GM18861 (cell line): ENCODE results near the gene SIK2.

Experiments used
- ATAC-seq: cut with Tn5 transposase; IDR thresholded peaks from one replicate; pipeline ENCODE4 v1.9.1; 2021; ENCODE audit not compliant: unreplicated experiment

SIK2 gene

GRCh38 chr11:111581341-111581740 is 20.9 kb upstream of the SIK2 start:
- no peak for ATAC-seq

GRCh38 chr11:111582163-111582562 is 20.1 kb upstream of the SIK2 start:
- ATAC-seq: no peak

DNA sequence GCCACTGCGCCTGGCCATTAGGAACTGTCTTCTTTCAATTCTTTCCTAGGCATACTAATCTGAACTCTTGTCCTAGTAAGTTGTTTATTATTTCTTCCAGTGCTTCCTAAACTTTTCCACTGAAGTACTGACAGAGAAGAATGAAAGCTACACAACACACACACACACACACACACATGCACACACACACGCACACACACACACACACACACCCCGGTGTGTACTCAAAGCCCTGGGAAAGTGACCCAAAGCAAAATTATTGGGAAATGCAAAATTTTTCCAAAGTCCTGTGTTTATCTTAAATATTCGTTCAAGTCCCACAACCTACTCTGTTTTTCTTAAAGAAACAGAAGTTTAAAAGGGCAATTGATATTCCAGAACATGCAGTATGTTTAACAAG is 19.4 kb upstream of the SIK2 start:
- no peak for ATAC-seq

DNA sequence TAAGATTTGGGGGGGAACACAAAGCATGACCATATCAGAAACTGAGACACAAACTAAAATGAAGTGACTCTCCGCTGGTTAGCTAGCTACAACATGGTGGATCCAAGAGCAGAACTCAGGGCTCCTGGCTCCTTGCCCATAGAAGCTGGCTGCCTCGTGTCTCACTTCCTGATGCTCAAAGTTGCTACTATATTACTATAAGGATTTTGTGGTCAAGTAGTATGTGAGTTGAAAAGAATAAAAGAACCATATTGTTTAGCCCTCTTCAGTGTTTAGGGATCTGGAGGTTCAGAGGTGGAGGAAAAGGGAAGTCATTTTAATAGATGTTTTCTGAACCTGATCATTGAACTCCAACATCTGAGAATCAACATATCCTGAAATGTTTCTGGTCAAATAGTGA is 16.9 kb upstream of the SIK2 start:
- no peak for ATAC-seq

DNA sequence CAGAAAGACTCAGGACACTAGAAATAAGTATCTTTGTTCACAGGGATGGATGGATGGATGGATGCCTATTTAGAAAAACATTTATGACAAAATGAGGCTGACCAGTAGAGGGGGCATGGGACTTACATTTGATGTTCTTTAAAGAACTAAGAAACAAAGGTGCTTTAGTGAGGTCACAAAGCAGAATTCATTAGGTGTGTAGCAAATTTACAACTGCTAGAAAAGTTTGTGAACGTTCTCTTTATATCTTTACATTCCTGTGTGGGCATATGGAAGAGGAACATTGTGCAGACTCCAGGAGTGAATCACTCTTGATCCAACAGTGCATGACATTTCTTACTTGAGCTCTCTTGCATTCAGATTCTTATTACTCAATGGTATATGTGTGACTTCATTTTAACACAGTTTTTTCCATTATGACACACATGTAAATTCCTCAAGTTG is 15.8 kb upstream of the SIK2 start:
- ATAC-seq: no peak

DNA sequence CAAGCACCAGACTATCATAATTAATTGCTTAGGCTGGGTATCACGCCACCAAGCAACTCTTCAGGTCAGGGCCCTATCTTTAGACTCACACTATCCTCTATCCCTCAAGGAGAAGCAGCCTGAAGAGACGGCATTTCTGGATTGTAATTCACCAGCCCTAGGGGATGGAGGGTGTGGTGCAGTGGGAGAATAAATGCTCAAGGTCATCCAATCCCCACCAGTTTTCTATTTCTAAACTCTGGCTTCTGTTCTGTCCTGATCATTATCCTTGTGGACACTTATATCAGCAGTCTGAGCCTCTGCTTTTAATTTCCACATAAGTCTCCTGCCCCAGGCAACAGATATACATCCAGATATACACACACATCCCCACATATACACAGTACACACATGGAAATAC is 13.1 kb upstream of the SIK2 start:
- no peak for ATAC-seq

DNA sequence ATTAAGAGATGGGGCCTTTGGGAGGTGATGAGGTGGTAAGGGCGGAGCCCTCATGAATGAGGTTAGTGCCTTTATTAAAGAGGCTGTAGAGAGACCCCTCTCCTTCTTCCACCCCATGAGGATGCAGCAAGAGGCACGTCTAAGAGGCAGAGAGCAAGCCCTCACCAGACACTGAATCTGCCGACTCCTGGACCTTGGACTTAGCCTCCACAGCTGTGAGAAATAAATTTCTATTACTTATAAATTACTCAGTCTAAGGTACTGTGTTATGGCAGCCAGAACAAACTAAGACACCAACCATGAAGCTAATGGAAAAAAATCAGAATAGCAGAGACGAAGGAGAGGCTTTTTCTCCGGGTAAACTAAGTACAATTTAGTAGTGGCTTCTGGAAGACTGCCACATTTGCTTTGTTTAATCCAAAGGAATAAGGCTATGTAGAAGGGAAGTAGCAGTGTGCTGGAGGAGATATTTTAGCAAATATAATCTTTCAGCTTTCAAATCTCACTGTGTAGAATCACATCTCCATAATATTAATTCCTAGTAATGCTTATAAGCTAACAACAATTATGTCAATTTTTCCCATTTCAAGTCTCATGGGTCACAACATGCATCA is 12.3 kb upstream of the SIK2 start:
- ATAC-seq: no peak

- ATAC-seq: no peak
Observed at GRCh38 chr11:111591187-111591960, 10.9 kb upstream of the SIK2 start.

GRCh38 chr11:111592491-111592890 is 9.8 kb upstream of the SIK2 start:
- no peak for ATAC-seq

DNA sequence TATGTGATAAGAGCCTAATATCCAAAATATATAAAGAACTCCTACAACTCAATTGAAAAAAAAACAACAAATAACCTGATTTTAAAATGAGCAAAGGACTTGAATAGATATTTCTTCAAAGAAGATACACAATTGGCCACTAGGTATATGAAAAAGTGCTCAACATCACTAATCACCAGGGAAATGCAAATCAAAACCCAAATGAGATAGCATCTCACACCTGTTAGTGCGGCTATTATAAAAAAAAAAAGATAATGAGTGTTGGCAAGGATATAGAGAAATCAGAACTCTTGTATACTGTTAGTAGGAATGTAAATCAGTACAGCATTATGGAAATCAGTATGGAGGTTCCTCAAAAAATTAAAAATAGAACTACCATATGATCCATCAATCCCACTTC is 5.9 kb upstream of the SIK2 start:
- no peak for ATAC-seq

GRCh38 chr11:111598148-111598547 is 4.1 kb upstream of the SIK2 start:
- ATAC-seq: no peak

DNA sequence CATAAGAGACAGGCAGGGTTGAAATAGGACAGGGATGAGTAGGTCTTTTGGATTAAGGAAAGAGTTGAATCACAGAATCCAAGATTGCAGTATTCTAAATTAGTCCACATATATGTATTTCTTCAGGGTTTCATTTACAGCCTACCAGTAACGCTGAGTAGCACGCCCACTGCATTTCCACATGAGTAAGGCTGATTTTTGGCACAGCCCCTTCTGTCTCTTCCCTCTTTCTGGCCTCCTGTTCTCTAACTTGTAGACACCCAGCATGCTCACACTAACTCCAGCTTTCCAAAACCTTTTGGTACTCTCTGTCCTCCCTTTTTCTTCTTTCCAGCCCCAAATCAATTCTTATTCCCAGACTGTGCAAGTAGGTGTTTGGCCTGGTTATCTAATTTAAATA is 3.7 kb upstream of the SIK2 start:
- no peak for ATAC-seq

- ATAC-seq: no peak
Observed at GRCh38 chr11:111601636-111601978, 642 bp upstream of the SIK2 start.

DNA sequence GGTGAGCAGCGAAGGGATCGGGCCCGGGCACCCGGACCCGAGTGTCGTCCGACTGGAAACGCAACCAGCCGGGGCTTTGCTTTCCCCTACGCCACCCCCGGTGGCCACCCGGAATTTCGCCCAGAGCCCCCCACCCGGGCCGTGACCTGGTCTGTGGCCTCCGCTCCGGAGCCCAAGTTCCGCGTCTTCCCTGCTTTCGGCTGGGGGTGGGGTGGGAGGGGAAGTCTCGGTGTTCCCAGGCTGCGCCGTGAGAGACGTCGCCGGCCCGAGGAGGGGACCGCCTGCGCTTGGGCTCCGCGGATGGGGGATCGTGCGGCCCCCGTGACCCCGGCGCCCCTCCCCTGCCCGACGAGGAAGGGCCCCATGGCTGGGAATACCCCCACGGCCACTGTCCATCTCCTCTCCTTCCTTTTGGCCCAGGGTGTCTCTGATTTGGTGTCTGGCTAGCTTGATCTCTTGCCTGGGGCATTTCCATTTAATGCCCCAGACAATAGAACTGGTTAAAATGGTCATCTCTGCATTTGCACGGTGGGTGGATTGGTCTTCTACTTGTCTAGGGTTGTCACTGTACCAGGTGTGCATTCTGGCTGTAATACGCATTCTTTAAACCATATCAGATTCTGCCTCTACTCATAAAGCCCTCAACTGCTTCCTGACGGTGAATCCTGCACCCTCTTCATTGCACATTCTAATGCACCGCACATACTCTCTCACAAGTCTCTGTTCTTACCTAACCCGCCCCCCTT is 789 bp downstream of the SIK2 start:
- ATAC-seq: no peak

DNA sequence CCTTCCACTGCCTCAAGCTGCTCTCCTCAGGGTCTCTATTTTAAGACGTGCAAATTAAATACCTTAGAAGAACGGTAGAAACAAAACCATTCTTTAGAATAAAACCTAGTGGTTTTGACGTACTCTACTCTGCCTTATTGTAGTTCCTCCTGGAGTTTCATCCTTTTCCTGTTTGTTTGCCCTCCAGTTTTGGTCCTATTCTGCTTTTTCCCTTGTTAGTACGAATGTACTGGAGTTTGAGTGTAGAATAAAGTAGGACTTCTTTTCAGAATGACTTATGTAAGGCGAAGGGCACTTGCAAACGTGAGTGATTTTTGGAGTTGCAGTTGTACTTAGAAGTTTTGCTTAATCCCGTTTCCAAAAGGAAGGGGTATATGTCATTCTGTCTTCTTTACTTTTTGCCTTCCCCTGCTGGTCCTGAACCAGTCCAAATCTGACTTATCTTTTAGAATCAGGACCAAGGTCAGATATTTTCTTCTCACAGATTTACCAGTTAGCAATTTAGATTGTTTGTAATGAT is 1.4 kb downstream of the SIK2 start:
- ATAC-seq: no peak

DNA sequence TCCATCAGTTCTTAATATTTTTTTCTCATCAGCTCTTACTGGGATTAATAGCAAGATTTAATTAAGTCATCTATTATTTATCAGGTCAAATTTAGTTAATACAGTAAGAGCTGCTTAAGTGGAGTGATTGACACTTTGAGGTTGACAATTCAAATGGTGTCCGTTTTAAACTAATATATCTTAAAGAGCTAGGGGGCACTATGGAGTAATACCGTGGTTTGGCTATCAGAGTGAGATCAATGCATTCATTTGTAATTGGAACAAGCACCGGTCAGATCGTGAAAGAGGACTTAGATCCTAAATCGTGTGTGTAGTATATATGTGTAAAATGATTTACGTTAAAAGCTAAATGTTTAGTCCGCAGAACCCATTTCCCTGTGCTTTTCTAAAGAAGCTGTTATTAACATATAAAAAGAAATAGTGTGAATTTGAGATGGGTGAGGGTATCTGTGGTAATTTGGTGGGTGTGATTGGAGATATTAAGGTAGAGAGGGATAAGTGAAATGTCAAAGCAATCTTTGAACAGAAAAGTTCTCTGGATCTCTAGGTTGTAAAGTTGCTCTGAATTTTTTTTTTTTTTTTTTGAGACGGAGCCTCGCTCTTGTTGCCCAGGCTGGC is 2.3 kb downstream of the SIK2 start:
- no peak for ATAC-seq

DNA sequence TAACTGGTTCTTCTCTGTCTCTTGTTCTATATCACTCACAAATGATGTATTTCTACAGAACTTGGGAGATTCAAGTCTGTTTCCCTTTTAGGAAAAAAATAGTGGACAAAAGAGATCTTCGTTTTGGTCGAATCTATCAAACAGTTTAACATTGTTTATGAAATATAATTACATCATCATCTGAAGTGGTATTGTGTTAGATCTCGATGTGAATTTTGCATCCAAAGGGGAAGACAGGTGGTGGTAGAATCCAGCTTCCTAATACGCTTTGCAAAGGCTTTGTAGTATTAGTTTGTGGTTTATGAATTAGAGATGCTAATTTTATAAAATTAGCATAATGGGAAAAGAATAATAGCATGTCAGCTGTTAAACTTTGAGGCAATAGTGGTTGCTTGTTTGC is 3.4 kb downstream of the SIK2 start:
- no peak for ATAC-seq

DNA sequence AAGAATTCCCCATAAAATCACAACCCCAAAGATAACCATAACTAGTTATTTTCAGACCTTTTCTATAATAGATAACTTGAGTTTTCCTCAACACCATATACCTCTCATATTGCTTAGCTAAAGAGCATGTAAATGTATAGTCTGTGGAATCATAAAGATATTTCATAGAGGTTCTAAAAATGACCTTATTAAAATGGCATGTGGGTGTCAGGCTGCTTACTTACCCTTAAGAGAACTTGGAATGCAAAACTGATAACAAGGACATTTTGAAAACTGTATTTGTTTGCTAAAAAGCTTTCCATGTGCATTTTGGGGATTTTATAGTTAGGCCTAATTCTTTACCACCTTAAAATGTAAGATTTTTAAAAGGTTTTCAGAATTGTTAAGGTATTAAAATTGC is 4.7 kb downstream of the SIK2 start:
- no peak for ATAC-seq

DNA sequence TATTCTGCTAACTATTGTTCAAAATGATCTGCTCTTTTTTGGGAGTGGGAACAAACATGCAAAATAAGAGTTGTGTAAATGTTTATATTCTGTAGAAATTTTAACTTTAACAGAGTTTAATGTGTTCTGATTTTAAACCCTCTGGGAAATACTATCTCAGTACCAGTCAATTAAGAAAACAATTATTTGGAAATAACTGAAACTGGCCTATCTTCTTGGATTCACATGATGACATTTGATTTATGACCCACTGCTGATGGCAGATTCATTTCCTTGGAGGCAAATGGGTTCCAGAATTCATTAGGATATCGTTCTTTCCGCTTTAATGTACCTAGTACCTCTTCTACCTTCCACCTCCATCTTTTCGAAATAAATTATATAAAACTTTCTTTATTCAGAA is 5.5 kb downstream of the SIK2 start:
- no peak for ATAC-seq

- ATAC-seq: no peak
Observed at GRCh38 chr11:111612224-111612623, 10.0 kb downstream of the SIK2 start.

DNA sequence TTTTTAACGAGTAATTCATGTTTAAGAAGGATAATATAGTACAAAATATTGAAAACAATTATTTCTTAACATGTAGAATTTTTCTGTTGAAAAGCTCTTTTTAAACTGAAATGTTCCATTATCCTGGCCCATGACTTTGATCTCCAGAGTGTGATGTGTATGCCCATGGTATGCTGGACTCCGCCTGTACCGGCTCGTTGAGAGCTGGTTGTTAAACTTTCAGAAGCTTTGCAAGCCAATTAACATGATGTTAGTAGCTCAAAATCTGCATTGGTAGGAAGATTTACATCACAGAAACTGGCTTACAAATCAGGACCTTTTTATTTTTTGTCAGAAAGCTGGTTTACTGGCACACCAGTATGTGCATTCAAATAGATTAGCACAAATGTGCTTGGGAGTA is 15.0 kb downstream of the SIK2 start:
- no peak for ATAC-seq

GRCh38 chr11:111620518-111620917 is 18.3 kb downstream of the SIK2 start:
- ATAC-seq: no peak
